H9 (cell line): ENCODE data around the gene AP3S1. TPM values are rescaled to one million over a fixed set of nuclear protein-coding genes. Genes with fewer than 3 reads are reported as not detected.

Source experiments
- DNase-seq: peaks from one replicate; pipeline ENCODE4 v3.0.0-alpha.2; 2017
- H2AFZ ChIP-seq: one replicate; pipeline ENCODE4 v1.6.1; 2013; ENCODE audit warnings: mild to moderate bottlenecking, low read length, control low read depth, moderate library complexity
- H2AK5ac ChIP-seq: 2 replicates; pipeline ENCODE4 v1.6.1; 2013; ENCODE audit warnings: low read length, control low read depth, mixed read lengths; ENCODE audit not compliant: insufficient read length
- H2BK120ac ChIP-seq: one replicate; pipeline ENCODE4 v1.6.1; 2013; ENCODE audit warnings: low read depth, mild to moderate bottlenecking, low read length, control low read depth, inconsistent platforms; ENCODE audit not compliant: poor library complexity, severe bottlenecking
- H2BK12ac ChIP-seq: 2 replicates; pipeline ENCODE4 v1.6.1; 2013; ENCODE audit warnings: low read length, control low read depth, mixed read lengths, low read depth; ENCODE audit not compliant: insufficient read length
- H2BK15ac ChIP-seq: 2 replicates; pipeline ENCODE4 v1.6.1; 2013; ENCODE audit warnings: low read depth, low read length, control low read depth
- H2BK20ac ChIP-seq: one replicate; pipeline ENCODE4 v1.6.1; 2013; ENCODE audit warnings: low read depth, mild to moderate bottlenecking, low read length, control low read depth, inconsistent platforms; ENCODE audit not compliant: poor library complexity, severe bottlenecking
- H2BK5ac ChIP-seq: 2 replicates; pipeline ENCODE4 v1.6.1; 2013; ENCODE audit warnings: low read length, control low read depth, mixed read lengths; ENCODE audit not compliant: insufficient read length
- H3K14ac ChIP-seq: 2 replicates; pipeline ENCODE4 v1.6.1; 2013; ENCODE audit warnings: low read length, control low read depth; ENCODE audit not compliant: insufficient read depth
- H3K18ac ChIP-seq: 2 replicates; pipeline ENCODE4 v1.6.1; 2013; ENCODE audit warnings: low read depth, mild to moderate bottlenecking, mixed read lengths, low read length, control low read depth; ENCODE audit not compliant: insufficient read length
- H3K23ac ChIP-seq: 2 replicates; pipeline ENCODE4 v1.6.1; 2013; ENCODE audit warnings: low read length, control low read depth, mixed read lengths, low read depth; ENCODE audit not compliant: insufficient read length
- H3K23me2 ChIP-seq: 2 replicates; pipeline ENCODE4 v1.6.1; 2013; ENCODE audit warnings: low read depth, mild to moderate bottlenecking, mixed read lengths, low read length, control low read depth; ENCODE audit not compliant: insufficient read length, poor library complexity, severe bottlenecking
- H3K27ac ChIP-seq: 2 replicates; pipeline ENCODE4 v1.5.1; 2013; ENCODE audit warnings: low read length, control low read depth, mixed read lengths, low read depth; ENCODE audit not compliant: insufficient read length
- H3K27me3 ChIP-seq: 2 replicates; pipeline ENCODE4 v1.6.1; 2013; ENCODE audit warnings: low read length, control low read depth, inconsistent platforms; ENCODE audit not compliant: insufficient read depth
- H3K4ac ChIP-seq: 2 replicates; pipeline ENCODE4 v1.6.1; 2013; ENCODE audit warnings: low read depth, mild to moderate bottlenecking, control low read depth, inconsistent platforms, low read length, moderate library complexity
- H3K4me1 ChIP-seq: 2 replicates; pipeline ENCODE4 v1.6.1; 2013; ENCODE audit warnings: low read length, control low read depth, inconsistent platforms; ENCODE audit not compliant: insufficient read depth
- H3K4me2 ChIP-seq: 2 replicates; pipeline ENCODE4 v1.6.1; 2013; ENCODE audit warnings: low read length, control low read depth, mixed read lengths; ENCODE audit not compliant: insufficient read length, insufficient read depth
- H3K56ac ChIP-seq: 2 replicates; pipeline ENCODE4 v1.6.1; 2013; ENCODE audit warnings: low read depth, mild to moderate bottlenecking, mixed read lengths, low read length, control low read depth; ENCODE audit not compliant: insufficient read length
- H3K79me1 ChIP-seq: 2 replicates; pipeline ENCODE4 v1.6.1; 2013; ENCODE audit warnings: low read depth, mild to moderate bottlenecking, moderate library complexity, low read length, control low read depth, inconsistent platforms; ENCODE audit not compliant: insufficient read depth, poor library complexity, severe bottlenecking
- H3K79me2 ChIP-seq: 2 replicates; pipeline ENCODE4 v1.6.1; 2013; ENCODE audit warnings: low read length, control low read depth, inconsistent platforms; ENCODE audit not compliant: insufficient read depth
- H3K9ac ChIP-seq: 2 replicates; pipeline ENCODE4 v1.6.1; 2013; ENCODE audit warnings: low read length, control low read depth, mixed read lengths; ENCODE audit not compliant: insufficient read length; ENCODE audit errors: extremely low read depth
- H3K9me3 ChIP-seq: one replicate; pipeline ENCODE4 v1.6.1; 2013; ENCODE audit warnings: low read depth, low read length, inconsistent platforms; ENCODE audit not compliant: control insufficient read depth
- H3T11ph ChIP-seq: one replicate; pipeline ENCODE4 v1.6.1; 2013; ENCODE audit warnings: mild to moderate bottlenecking, low read length, control low read depth, inconsistent platforms
- H4K20me1 ChIP-seq: one replicate; pipeline ENCODE4 v1.6.1; 2013; ENCODE audit not compliant: control insufficient read depth, insufficient read length, insufficient read depth
- H4K5ac ChIP-seq: 2 replicates; pipeline ENCODE4 v1.6.1; 2013; ENCODE audit warnings: low read depth, mild to moderate bottlenecking, mixed read lengths, low read length, control low read depth; ENCODE audit not compliant: insufficient read length
- H4K8ac ChIP-seq: replicated peaks from 2 replicates; pipeline ENCODE4 v1.6.1; 2013; ENCODE audit warnings: low read length, control low read depth, mixed read lengths, low read depth; ENCODE audit not compliant: insufficient read length
- H4K91ac ChIP-seq: 2 replicates; pipeline ENCODE4 v1.6.1; 2013; ENCODE audit warnings: low read depth, mild to moderate bottlenecking, moderate library complexity, mixed read lengths, low read length, control low read depth; ENCODE audit not compliant: insufficient read length
- H3K27ac Mint-ChIP-seq, 3 experiments: 2 replicates in 2 of 3; 3 replicates in 1 of 3; pipeline ENCODE4 v1.8.0; 2020 to 2021; ENCODE audit warnings: mixed read lengths in 3 of 3, mild to moderate bottlenecking in 1 of 3, moderate library complexity in 1 of 3
- H3K27me3 Mint-ChIP-seq: 2 replicates; pipeline ENCODE4 v1.8.0; 2021; ENCODE audit warnings: low read depth, mild to moderate bottlenecking, moderate library complexity, mixed read lengths
- H3K36me3 Mint-ChIP-seq, 3 experiments: 2 replicates in 2 of 3; 3 replicates in 1 of 3; pipeline ENCODE4 v1.8.0; 2020 to 2021; ENCODE audit warnings: low read depth in 3 of 3, mixed read lengths in 3 of 3; ENCODE audit not compliant: insufficient read depth in 1 of 3
- H3K4me1 Mint-ChIP-seq, 2 experiments: 2 replicates each; pipeline ENCODE4 v1.8.0; 2020; ENCODE audit warnings: mixed read lengths in 2 of 2
- H3K4me3 Mint-ChIP-seq, 2 experiments: 2 replicates in 1 of 2; 3 replicates in 1 of 2; pipeline ENCODE4 v1.8.0; 2020 to 2021; ENCODE audit warnings: mild to moderate bottlenecking in 2 of 2, mixed read lengths in 2 of 2, moderate library complexity in 1 of 2
- H3K9me3 Mint-ChIP-seq, 2 experiments: 2 replicates in 1 of 2; 3 replicates in 1 of 2; pipeline ENCODE4 v1.8.0; 2020; ENCODE audit warnings: mild to moderate bottlenecking in 2 of 2, mixed read lengths in 2 of 2, moderate library complexity in 1 of 2
- WGBS: extraction: QIAGEN DNeasy Blood & Tissue Kit; methylation state at CpG from one replicate; pipeline ENCODE4 v1.1.7; 2013; ENCODE audit warnings: missing lambda C conversion rate, low lambda C conversion rate, mixed read lengths; ENCODE audit not compliant: insufficient read length; ENCODE audit errors: extremely low coverage; 5-methylcytosine and 5-hydroxymethylcytosine counted together
- total RNA-seq: library from RNA; stranded (reverse); gene quantifications from 2 replicates; pipeline ENCODE4 v1.2.1, GENCODE V29; 2021
- TF ChIP-seq, protein P1 (sequence below): fragments of 200-600 bp; sonication (generic); conservative IDR thresholded peaks from 3 replicates; pipeline ENCODE4 v1.8.0; 2021; ENCODE audit warnings: antibody characterized with exemption, mild to moderate bottlenecking

Gene AP3S1
- total RNA-seq, 1 experiment from 2014 or later, result 78.4 TPM

DNA sequence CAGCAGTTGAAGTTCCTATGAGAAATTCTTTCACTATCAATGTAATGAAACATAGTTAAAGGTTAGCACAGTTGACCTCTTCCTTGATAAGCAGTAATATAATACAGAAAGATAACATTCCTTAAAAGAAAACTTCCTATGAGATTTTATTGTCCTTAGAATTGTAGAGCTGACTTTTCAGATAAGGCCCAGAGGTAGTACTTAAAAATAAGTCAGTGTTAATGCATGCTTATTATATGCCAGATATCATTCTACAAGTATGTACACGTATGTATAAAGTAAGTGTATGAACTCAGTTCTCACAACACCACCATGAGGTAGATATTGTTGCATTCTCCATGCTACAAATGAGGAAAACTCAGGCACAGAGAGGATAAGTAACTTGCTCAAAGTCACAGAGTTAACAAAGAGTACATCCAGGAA, 15.3 kb downstream of the AP3S1 start:
- Histone ChIP-seq H4K20me1 (no peaks in the 10 kb centered on the region), H3K27me3 (no peaks in the 10 kb centered on the region), H3K79me2 (peaks cover 2% of the 10 kb centered on the region; the same call in 1 of the 2 replicates), H2BK12ac (no peak overlapping the region), H3K79me1 (no peaks in the 10 kb centered on the region), H4K8ac (no peak overlapping the region), H2AK5ac (no peak overlapping the region), H3K14ac (no peak overlapping the region), H4K5ac (no peak overlapping the region), H3K23me2 (no peaks in the 10 kb centered on the region), H3K9me3 (no peaks in the 10 kb centered on the region), H2BK15ac (no peak overlapping the region), H3K4me2 (no peak overlapping the region), H3K9ac (no peak overlapping the region), H3K23ac (no peak overlapping the region), H2BK120ac (no peak overlapping the region), H3T11ph (no peak overlapping the region), H3K56ac (no peak overlapping the region), H3K27ac (no peak overlapping the region), H3K4me1 (no peaks in the 10 kb centered on the region), H3K4ac (no peak overlapping the region), H2AFZ (no peak overlapping the region), H3K18ac (no peak overlapping the region), H2BK20ac (no peak overlapping the region), H4K91ac (no peak overlapping the region), H2BK5ac (no peak overlapping the region)
- peaks cover 0 to 24% (median 3%) of the 10 kb centered on the region in 3 experiments; a peak in 6 of 7 replicates for H3K36me3 Mint-ChIP-seq
- H3K4me3 Mint-ChIP-seq, result no peak overlapping the region; a peak in 1 of 5 replicates
- TF ChIP-seq, protein P1, sequence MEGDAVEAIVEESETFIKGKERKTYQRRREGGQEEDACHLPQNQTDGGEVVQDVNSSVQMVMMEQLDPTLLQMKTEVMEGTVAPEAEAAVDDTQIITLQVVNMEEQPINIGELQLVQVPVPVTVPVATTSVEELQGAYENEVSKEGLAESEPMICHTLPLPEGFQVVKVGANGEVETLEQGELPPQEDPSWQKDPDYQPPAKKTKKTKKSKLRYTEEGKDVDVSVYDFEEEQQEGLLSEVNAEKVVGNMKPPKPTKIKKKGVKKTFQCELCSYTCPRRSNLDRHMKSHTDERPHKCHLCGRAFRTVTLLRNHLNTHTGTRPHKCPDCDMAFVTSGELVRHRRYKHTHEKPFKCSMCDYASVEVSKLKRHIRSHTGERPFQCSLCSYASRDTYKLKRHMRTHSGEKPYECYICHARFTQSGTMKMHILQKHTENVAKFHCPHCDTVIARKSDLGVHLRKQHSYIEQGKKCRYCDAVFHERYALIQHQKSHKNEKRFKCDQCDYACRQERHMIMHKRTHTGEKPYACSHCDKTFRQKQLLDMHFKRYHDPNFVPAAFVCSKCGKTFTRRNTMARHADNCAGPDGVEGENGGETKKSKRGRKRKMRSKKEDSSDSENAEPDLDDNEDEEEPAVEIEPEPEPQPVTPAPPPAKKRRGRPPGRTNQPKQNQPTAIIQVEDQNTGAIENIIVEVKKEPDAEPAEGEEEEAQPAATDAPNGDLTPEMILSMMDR, result no peak
- H3K9me3 Mint-ChIP-seq, result peaks cover 10 to 12% of the 10 kb centered on the region in 2 experiments
- H3K27me3 Mint-ChIP-seq, result no peaks in the 10 kb centered on the region
- peak overlapping the region in 2 of 3 experiments; percentile 11 to 68; a peak in 4 of 7 replicates for H3K27ac Mint-ChIP-seq
- peaks cover 25 to 31% of the 10 kb centered on the region in 2 experiments for H3K4me1 Mint-ChIP-seq
- DNase-seq, result no peak
- WGBS, result no CpG with 5 or more reads among the region's 1 CpG
